ENCODE data around the gene ANKK1. TPM values are rescaled to one million over a fixed set of nuclear protein-coding genes. Genes with fewer than 3 reads are reported as not detected.

ANKK1 gene
- total and polyA plus RNA-seq, 2 of the 8 experiments (the other 6 are each of a cell fraction or from before 2014, with no cell fraction given): 0.11 TPM; not detected in 1

GRCh38 chr11:113426686-113427085 is 39.1 kb downstream of the ANKK1 start:
- Histone ChIP-seq H3K79me1 (ENCODE audit: low read depth, low read length) (no peaks in the 10 kb centered on the region), H3K4me3 (ENCODE audit: extremely low read depth in 1 of 4, insufficient read depth in 2 of 4, low read depth in 3 of 4, low read length in 4 of 4) (no peak overlapping the region), H3K56ac (replicated peaks; ENCODE audit: insufficient read length, low read depth, low read length) (no peak overlapping the region), H3K4me1 (replicated peaks in 1 of 4; ENCODE audit: control insufficient read depth in 3 of 4, insufficient read depth in 4 of 4, low read length in 3 of 4) (no peaks in the 10 kb centered on the region), H4K8ac (ENCODE audit: extremely low read depth, insufficient read depth, low read length) (no peak overlapping the region), H3K14ac (ENCODE audit: insufficient read length) (no peak overlapping the region), H2BK12ac (ENCODE audit: low read depth, low read length) (no peak overlapping the region), H2BK20ac (ENCODE audit: low read length) (no peak overlapping the region), H4K20me1 (replicated peaks in 1 of 2; ENCODE audit: control insufficient read depth in 1 of 2, insufficient read depth in 2 of 2, low read length in 2 of 2) (no peaks in the 10 kb centered on the region), H2AFZ (ENCODE audit: low read length) (no peak overlapping the region), H3K23ac (ENCODE audit: insufficient read length) (no peak overlapping the region), H3K79me2 (ENCODE audit: control insufficient read depth in 1 of 2, insufficient read depth in 2 of 2, low read length in 2 of 2) (no peaks in the 10 kb centered on the region), H4K5ac (ENCODE audit: insufficient read length, low read depth, low read length) (no peak overlapping the region), H3K27ac (ENCODE audit: low read depth, low read length) (no peak overlapping the region), H4K91ac (replicated peaks; ENCODE audit: insufficient read length, low read length) (no peak overlapping the region), H3K27me3 (replicated peaks in 1 of 4; ENCODE audit: control insufficient read depth in 3 of 4, extremely low read depth in 1 of 4, insufficient read depth in 3 of 4, low read length in 3 of 4) (no peaks in the 10 kb centered on the region), H3K36me3 (ENCODE audit: control insufficient read depth in 2 of 4, insufficient read depth in 4 of 4, low read length in 3 of 4) (no peaks in the 10 kb centered on the region), H3K4me2 (ENCODE audit: insufficient read depth in 1 of 2, low read depth in 2 of 2, low read length in 2 of 2) (no peak overlapping the region), H2BK120ac (replicated peaks; ENCODE audit: low read depth, low read length) (no peak overlapping the region), H3K9ac (replicated peaks in 1 of 4; ENCODE audit: extremely low read depth in 1 of 4, low read depth in 3 of 4, low read length in 3 of 4) (no peak overlapping the region), H3K18ac (ENCODE audit: extremely low read depth, low read length) (no peak overlapping the region), H2AK5ac (ENCODE audit: low read depth, low read length) (no peak overlapping the region), H2BK15ac (ENCODE audit: low read length) (no peak overlapping the region), H3K4ac (replicated peaks; ENCODE audit: insufficient read length, low read depth, low read length) (no peak overlapping the region), H3K23me2 (ENCODE audit: low read depth, low read length) (no peaks in the 10 kb centered on the region), H3K9me3 (ENCODE audit: insufficient read depth in 2 of 2, low read depth in 1 of 2, low read length in 1 of 2) (no peaks in the 10 kb centered on the region), H2BK5ac (ENCODE audit: low read depth, low read length) (no peak overlapping the region)
- CTCF ChIA-PET (ENCODE audit: partially characterized antibody): no interaction called here
- WGBS, 2 experiments (ENCODE audit: extremely low coverage in 1 of 2, insufficient coverage in 1 of 2, insufficient read length in 1 of 2, insufficient replicate concordance in 2 of 2, low coverage in 1 of 2, low lambda C conversion rate in 2 of 2, missing lambda C conversion rate in 1 of 2): 83% methylated on average over 6 of the region's 6 CpGs; no CpG with 5 or more reads in 1 of the 2 experiments
- POLR2A ChIA-PET (ENCODE audit: partially characterized antibody): no interaction called here
- no peak for DNase-seq (ENCODE audit: low read depth in 1 of 2, low spot score in 2 of 2)
- FAIRE-seq: no peak
- no peak for TF ChIP-seq POLR2AphosphoS5 (IDR thresholded peaks at IDR 0.05; ENCODE audit: low read depth, low read length)
- no peak for TF ChIP-seq E2F6 (IDR thresholded peaks at IDR 0.05)
- TF ChIP-seq CBX8 (IDR thresholded peaks at IDR 0.05; ENCODE audit: borderline replicate concordance, low read depth, low read length): no peak
- no peak for TF ChIP-seq ATF3 (IDR thresholded peaks at IDR 0.05; ENCODE audit: insufficient read depth, low read depth, low read length)
- TF ChIP-seq BACH1 (IDR thresholded peaks at IDR 0.05; ENCODE audit: low read length): no peak
- no peak for TF ChIP-seq BRCA1 (IDR thresholded peaks at IDR 0.05; ENCODE audit: low read depth, low read length)
- TF ChIP-seq HDAC2 (IDR thresholded peaks at IDR 0.05; ENCODE audit: borderline replicate concordance in 1 of 2, low read depth in 2 of 2, low read length in 2 of 2): no peak
- TF ChIP-seq RNF2 (IDR thresholded peaks at IDR 0.05; ENCODE audit: borderline replicate concordance, low read depth, low read length, missing control alignments, poor library complexity, severe bottlenecking): no peak
- no peak for TF ChIP-seq RFX5 (IDR thresholded peaks at IDR 0.05; ENCODE audit: borderline replicate concordance, low read depth, low read length)
- no peak for TF ChIP-seq SP1 (IDR thresholded peaks at IDR 0.05; ENCODE audit: low read depth, low read length)
- no peak for TF ChIP-seq CREB1 (IDR thresholded peaks at IDR 0.05)
- no peak for TF ChIP-seq POU5F1 (IDR thresholded peaks at IDR 0.05; ENCODE audit: low read depth, low read length)
- no peak for TF ChIP-seq TCF12 (IDR thresholded peaks at IDR 0.05; ENCODE audit: low read depth, low read length)
- TF ChIP-seq NANOG (IDR thresholded peaks at IDR 0.05; ENCODE audit: insufficient read depth, low read depth, low read length, poor library complexity, severe bottlenecking): no peak
